GM21786 (cell line): ENCODE data around the gene GCC2.
"Not testable (repeated sequence)": the region's sequence is repeated elsewhere in the genome, so short reads cannot be mapped to it uniquely, and the experiment has no call there.

ENCODE experiments used
- ATAC-seq: cut with Tn5 transposase; IDR thresholded peaks from one replicate; pipeline ENCODE4 v1.9.1; 2021; ENCODE audit not compliant: unreplicated experiment

The GCC2 gene

DNA sequence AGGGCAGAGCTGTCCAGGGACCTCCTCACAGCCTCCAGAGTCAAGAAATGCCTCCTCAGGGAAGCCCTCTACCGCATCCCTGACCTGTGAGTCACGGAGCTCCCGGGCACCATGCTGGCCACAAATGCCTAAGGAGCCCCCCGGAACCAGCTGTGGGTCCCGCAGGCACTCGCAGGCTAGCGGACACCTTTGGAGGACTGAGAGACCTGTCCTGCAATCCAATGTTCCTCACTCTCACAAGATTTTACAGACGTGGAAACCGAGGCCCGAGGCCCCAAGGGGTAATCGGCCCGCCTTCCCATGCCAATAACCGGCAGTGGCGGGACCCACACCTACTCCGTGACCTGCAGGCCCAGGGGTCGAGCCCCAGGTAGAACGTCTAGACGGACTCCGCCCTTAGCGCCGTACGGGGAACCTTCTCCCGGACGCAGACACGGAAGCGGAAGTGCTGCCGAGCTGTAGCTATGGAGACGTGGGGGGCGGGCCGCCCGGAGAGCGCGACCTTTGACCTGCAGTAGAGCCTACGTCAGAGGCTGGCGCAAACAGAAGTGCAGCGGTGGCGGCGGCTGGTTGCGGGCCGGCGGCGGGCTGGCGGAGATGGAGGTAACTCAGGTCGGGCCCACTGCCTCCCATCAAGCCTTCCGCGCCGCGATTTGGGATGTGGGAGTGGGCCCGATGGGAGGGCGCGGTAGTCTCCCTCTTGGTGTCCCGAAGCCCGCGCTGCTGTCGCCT lies at the start of gene GCC2:
Gene GCC2, plus strand, starts transcription at position 529 of the 732 bp plus-strand sequence. Its CDS starts 69 bp downstream, at position 598.
- peak; percentile 99 for ATAC-seq

DNA sequence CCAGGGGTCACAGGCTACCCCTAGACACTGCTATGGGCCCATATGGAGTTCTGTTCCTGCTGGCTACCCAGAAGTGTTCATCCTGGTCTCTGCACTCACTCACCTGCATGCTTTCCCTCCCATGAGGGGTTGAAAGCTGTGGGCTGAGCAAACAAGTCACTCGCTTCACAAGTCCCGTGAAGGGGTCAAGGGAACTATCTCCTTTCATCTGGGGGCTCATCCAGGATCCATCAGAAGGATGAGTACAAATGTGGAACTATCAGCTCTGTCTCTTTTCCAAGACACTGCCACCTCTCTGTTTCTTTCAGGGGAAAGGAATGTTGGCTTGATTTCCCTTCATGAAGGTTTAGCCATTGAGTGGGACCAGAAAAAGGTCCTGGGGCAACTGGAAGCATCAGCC lies 49.5 kb upstream of the GCC2 start:
- no peak for ATAC-seq

DNA sequence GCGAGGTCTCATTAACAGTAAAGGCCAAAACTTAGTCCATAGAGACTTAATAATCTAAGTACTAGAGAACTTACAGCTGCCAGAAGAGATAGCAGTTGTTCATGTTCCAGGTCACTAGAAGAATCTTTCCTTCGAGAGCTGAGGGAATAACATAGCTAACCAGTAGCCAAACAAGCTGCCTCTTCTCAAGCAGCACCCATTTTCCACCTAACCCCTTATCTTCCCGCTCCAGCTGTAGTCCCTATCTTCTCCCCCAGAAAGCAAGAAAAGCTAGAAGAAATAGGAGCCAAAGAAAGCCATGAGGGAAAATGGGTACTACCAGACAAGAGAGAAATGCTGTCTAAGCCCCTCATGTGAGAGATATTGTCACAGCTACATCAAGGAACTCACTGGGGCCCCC lies 47.2 kb upstream of the GCC2 start:
- ATAC-seq = no peak

DNA sequence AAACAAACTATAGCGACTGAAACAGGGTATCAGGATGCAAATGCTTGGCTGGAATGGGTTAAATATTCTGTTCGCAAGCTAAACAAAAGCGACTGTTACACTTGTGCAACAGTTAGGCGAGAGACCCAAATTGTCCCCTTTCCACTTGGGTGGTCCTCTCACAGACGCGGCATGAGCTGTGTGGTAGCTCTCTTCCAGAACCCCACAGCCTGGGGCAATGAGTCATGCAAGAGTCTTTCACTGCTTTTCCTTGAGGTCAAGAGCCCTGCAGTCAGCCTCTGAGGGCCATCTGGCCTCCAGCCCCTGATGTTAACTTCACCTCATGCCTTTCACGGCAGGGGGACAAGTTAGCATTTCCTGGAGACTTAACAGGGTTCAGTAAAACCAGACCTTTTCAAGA lies 45.5 kb upstream of the GCC2 start:
- no peak for ATAC-seq

- ATAC-seq = no peak
Observed at GRCh38 chr2:108404784-108405397, 44.1 kb upstream of the GCC2 start.

DNA sequence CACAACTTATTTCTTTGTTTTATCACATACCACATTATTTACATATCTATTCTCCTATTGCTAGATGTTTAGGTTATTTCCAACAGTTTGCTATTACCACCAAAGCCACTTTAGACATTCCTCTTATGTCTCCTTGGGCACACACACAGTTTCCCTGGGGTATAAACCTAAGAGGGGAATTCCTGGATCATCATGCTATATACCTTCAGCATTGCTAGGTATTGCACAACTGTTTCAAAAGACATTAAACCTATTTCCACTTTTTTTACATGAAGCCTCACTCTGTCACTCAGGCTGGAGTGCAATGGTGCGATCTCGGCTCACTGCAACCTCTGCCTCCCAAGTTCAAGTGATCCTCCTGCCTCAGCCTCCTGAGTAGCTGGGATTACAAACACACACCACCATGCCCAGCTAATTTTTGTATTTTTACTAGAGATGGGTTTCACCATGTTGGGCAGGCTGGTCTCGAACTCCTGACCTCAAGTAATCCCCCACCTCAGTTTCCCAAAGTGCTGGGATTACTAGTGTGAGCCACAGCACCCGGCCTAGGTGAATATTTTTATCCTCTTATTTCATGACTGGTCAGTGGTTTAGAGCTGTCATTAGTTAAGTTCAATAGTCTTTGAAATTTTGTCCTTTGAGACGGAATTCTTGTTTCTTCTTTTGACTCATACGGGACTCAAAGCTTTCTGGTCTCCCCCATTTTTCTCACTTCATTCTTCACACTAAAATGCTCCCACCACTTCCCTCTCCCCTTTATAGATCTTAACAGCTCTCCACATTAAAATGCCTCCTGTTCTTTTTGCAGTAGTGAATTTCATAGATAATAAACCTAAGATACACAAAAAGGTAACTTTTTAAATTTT lies 40.9 kb upstream of the GCC2 start:
- ATAC-seq = no peak

GRCh38 chr2:108409768-108410167 lies 39.2 kb upstream of the GCC2 start:
- ATAC-seq = no peak

- no peak for ATAC-seq
Observed at GRCh38 chr2:108412995-108413710, 35.9 kb upstream of the GCC2 start.

GRCh38 chr2:108413711-108414095 lies 35.3 kb upstream of the GCC2 start:
- no peak for ATAC-seq

- ATAC-seq = no peak
Observed at GRCh38 chr2:108414256-108414876, 34.6 kb upstream of the GCC2 start.

DNA sequence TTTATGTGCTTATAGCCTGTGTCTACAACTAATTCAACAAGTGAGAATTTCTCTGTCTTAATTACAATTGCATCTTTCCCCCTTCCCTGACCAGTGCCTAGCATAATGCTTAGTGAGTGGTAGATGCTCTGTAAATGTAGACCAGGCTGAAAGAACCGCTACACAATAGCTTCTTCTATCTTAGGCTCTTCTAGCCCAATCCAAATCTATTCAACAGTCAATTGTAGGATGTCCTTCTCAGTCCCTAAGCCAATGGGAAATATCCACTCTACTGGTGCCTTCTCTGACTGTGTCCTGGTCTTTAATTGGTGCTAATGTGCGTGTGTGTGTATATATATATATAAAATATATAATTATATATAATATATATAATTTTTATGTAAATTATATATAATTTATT lies 34.1 kb upstream of the GCC2 start:
- ATAC-seq = no peak

DNA sequence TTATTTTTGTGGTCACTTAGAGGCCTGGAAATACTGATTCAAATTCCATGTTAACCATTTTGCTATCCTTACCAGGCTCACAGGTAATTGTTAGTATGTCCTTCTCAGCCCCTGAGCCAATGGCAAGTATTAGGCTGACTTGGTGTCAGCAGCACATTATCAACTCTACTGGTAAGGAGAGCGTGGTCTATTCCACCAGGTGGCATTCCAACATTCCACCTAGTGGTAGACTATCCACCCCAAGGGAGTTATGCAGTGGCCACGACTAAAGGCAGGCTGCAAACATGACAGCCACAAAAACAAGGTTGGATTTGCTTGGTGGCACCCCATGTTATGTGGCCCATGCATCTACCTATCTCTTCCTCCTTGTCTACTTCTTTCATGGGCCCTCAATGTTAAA lies 31.8 kb upstream of the GCC2 start:
- ATAC-seq = no peak

GRCh38 chr2:108418416-108418815 lies 30.6 kb upstream of the GCC2 start:
- ATAC-seq = no peak

- ATAC-seq = no peak
Observed at GRCh38 chr2:108423067-108423466, 25.9 kb upstream of the GCC2 start.

- ATAC-seq = no peak
Observed at GRCh38 chr2:108423502-108424251, 25.3 kb upstream of the GCC2 start.

- ATAC-seq = no peak
Observed at GRCh38 chr2:108428286-108429009, 20.6 kb upstream of the GCC2 start.

GRCh38 chr2:108435578-108435977 lies 13.4 kb upstream of the GCC2 start:
- ATAC-seq = not testable (repeated sequence)

- no peak for ATAC-seq
Observed at GRCh38 chr2:108436976-108437375, 12.0 kb upstream of the GCC2 start.

DNA sequence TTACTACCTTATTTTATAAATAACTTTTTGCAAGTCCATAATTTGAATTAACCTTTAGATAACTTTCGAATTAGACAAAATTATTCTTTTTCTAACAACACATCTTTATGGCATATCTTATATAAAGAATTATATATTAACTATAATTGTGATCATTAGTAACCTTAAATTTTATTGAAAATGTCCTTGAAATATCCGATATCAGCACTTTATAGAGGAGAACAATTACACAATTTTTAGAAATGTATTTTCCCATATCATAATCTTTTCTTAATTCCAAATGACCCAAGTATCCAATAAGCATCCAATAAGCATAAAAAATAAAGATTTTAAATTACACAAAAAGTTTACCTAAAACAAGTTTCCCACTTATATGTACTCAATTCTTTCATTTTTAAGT lies 7.3 kb upstream of the GCC2 start:
- no peak for ATAC-seq
